Osteocyte (in vitro differentiated cells): ENCODE results near the gene MINDY4B. TPM values are rescaled to one million over a fixed set of nuclear protein-coding genes. Genes with fewer than 3 reads are reported as not detected.

Experiments
- DNase-seq: peaks from one replicate; pipeline ENCODE4 v3.0.0; 2021; ENCODE audit warnings: mixed read lengths; ENCODE audit not compliant: unreplicated experiment; ENCODE audit errors: extremely low spot score
- H3K27ac Mint-ChIP-seq: one replicate; pipeline ENCODE4 v1.8.0; 2021; ENCODE audit warnings: mild to moderate bottlenecking, mixed read lengths; ENCODE audit not compliant: unreplicated experiment
- H3K27me3 Mint-ChIP-seq: one replicate; pipeline ENCODE4 v1.8.0; 2021; ENCODE audit warnings: mixed read lengths; ENCODE audit not compliant: unreplicated experiment
- H3K36me3 Mint-ChIP-seq: one replicate; pipeline ENCODE4 v1.8.0; 2021; ENCODE audit warnings: mixed read lengths; ENCODE audit not compliant: unreplicated experiment
- H3K4me1 Mint-ChIP-seq: one replicate; pipeline ENCODE4 v1.8.0; 2021; ENCODE audit warnings: mixed read lengths; ENCODE audit not compliant: unreplicated experiment
- H3K4me3 Mint-ChIP-seq: one replicate; pipeline ENCODE4 v1.8.0; 2021; ENCODE audit warnings: mild to moderate bottlenecking, moderate library complexity, mixed read lengths; ENCODE audit not compliant: unreplicated experiment
- H3K9me3 Mint-ChIP-seq: one replicate; pipeline ENCODE4 v1.8.0; 2021; ENCODE audit warnings: mixed read lengths; ENCODE audit not compliant: unreplicated experiment
- total RNA-seq: library from RNA; stranded (reverse); gene quantifications from 2 replicates; pipeline ENCODE4 v1.2.1, GENCODE V29; 2021
- TF ChIP-seq, protein P1 (sequence below): fragments of 200-600 bp; sonication (generic); IDR thresholded peaks from 2 replicates; pipeline ENCODE4 v1.5.0; 2021; ENCODE audit warnings: antibody characterized with exemption, mild to moderate bottlenecking, moderate library complexity

Gene MINDY4B
- total RNA-seq, 1 donor from 2014 or later, result not detected

DNA sequence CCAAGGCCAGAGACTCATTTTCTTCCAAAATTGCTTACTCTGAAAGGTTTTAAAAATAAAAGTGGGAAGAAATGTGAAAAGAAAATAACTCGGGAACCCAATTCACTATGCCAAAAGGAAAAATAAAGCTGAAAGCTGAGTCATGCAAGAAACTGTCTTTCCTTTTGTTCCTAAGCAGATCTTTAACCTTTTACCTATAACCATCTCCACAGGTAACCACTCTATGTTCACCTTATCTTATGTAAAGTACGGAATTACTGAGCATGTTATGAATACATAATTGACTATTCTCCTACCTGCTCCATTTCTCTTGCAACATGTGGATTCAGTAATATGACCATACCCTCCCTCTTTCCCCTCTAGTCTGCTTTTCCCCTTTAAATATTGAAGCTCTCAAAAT lies 62.0 kb downstream of the MINDY4B start:
- TF ChIP-seq, protein P1, sequence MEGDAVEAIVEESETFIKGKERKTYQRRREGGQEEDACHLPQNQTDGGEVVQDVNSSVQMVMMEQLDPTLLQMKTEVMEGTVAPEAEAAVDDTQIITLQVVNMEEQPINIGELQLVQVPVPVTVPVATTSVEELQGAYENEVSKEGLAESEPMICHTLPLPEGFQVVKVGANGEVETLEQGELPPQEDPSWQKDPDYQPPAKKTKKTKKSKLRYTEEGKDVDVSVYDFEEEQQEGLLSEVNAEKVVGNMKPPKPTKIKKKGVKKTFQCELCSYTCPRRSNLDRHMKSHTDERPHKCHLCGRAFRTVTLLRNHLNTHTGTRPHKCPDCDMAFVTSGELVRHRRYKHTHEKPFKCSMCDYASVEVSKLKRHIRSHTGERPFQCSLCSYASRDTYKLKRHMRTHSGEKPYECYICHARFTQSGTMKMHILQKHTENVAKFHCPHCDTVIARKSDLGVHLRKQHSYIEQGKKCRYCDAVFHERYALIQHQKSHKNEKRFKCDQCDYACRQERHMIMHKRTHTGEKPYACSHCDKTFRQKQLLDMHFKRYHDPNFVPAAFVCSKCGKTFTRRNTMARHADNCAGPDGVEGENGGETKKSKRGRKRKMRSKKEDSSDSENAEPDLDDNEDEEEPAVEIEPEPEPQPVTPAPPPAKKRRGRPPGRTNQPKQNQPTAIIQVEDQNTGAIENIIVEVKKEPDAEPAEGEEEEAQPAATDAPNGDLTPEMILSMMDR, result no peak
- Mint-ChIP-seq H3K36me3 (no peaks in the 10 kb centered on the region), H3K27me3 (peaks cover 59% of the 10 kb centered on the region), H3K4me3 (no peak overlapping the region), H3K9me3 (no peaks in the 10 kb centered on the region), H3K27ac (no peak overlapping the region), H3K4me1 (no peaks in the 10 kb centered on the region)
- no peak for DNase-seq

DNA sequence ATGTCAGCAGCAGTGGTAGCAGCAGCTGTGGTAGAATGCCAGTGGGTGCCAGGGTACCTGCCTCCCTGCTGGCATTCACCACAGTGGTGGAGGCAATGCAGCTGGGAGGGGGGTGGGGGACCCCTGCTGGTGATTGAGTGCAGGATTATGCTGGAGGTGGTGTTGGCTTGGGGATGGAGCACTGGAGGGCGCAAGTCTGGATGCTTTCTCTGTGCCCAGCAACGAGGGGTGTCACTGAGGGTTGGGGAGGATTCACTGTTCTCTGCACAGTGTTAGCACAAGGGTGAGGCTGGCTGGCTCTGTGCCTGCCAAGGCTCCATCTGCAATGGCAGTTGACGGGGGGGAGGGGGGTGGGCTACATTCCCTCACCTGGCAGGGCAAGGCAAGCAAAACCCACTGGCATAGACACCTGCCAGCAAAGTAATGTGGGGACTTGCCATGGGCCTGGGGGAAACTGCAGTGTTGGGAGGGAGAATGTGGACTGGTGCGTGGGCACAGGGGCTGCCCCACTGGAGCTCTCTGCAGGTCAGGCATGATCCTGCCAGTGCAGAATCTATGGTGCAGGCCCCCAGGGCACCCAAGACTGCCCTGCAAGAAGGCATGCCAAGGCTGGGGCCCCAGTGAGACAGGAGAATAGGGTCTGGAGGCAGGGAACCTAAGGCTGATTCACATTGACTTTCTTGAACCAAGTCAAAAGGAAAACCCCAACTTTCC lies 64.3 kb downstream of the MINDY4B start:
- Mint-ChIP-seq H3K36me3 (no peaks in the 10 kb centered on the region), H3K27ac (no peak overlapping the region), H3K27me3 (peaks cover 73% of the 10 kb centered on the region), H3K4me3 (no peak overlapping the region), H3K9me3 (no peaks in the 10 kb centered on the region), H3K4me1 (no peaks in the 10 kb centered on the region)
- TF ChIP-seq, protein P1, result no peak
- DNase-seq, result no peak

DNA sequence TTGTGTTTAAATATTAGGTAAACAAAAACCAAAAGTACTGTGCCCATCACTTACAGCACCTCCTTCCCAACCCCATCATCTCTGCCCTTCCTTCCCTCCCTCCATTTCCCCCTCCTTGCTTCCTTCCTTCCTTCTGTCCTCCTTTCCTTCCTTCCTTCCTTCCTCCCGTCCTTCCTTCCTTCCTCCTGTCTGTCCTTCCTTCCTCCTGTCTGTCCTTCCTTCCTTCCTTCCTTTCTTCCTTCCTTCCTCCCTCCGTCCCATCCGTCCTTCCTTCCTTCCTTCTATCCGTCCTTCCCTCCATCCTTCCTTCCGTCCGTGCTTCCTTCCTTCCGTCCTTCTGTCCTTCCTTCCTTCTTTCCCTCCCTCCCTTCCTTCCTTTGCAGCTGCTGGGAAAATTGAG lies 74.5 kb downstream of the MINDY4B start:
- TF ChIP-seq, protein P1, result no peak
- Mint-ChIP-seq H3K4me1 (no peaks in the 10 kb centered on the region), H3K36me3 (no peaks in the 10 kb centered on the region), H3K9me3 (no peaks in the 10 kb centered on the region), H3K27me3 (peaks cover 51% of the 10 kb centered on the region), H3K4me3 (no peak overlapping the region), H3K27ac (no peak overlapping the region)
- no peak for DNase-seq

DNA sequence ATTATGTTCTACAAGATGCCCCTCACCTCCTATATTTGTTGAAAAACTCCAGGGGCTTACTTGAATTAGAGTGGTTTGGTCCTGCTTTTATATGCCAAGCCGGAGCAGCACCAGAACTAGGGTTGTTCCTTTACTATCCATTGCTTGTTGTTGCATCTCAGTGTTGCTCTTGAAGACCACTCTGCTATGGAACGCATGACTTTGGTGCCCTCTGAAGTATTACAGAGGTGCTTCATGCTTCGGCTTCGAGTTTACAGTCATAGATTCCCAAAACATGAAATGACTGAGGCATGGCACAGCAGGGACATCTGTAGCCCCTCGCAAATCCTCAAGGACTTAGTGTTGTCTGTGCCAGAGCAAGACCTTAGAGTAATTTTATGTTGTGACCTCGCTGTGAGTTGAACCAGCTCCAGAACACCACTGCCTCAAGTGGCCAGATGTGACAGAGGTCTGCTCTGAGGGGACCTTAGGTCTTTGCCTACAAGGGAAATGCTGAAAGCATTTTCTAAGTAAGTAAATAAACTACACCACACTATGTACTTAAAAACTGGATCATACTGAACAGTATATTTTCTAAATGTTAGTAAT lies 75.1 kb downstream of the MINDY4B start:
- Mint-ChIP-seq H3K36me3 (no peaks in the 10 kb centered on the region), H3K4me3 (no peak overlapping the region), H3K27me3 (peaks cover 46% of the 10 kb centered on the region), H3K27ac (no peak overlapping the region), H3K4me1 (no peaks in the 10 kb centered on the region), H3K9me3 (no peaks in the 10 kb centered on the region)
- TF ChIP-seq, protein P1, result peak; percentile 19
- DNase-seq, result no peak

DNA sequence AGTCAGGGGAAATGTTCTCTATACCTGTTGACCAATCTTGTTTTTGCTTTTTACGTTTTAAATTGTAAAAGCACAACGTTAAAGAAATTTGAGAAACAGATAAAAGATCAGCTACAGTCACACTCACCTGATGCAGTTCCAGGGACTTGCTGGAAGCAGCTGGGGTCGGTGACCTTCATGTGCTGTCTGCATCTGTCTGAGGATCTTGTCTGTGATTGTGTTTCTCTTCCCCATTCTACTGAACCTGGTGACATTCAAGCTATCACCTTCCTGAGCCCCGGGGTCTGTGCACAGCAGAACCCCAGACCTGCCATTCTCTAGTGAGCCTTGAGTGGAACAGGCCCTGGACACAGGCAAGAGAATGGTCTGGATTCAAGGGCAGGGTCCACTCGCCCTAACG lies 75.8 kb downstream of the MINDY4B start:
- Mint-ChIP-seq H3K4me3 (no peak overlapping the region), H3K27me3 (peaks cover 39% of the 10 kb centered on the region), H3K4me1 (no peaks in the 10 kb centered on the region), H3K36me3 (no peaks in the 10 kb centered on the region), H3K9me3 (no peaks in the 10 kb centered on the region), H3K27ac (no peak overlapping the region)
- no peak for DNase-seq
- TF ChIP-seq, protein P1, result no peak
